NOMO-1 (cell line): Measurements from ENCODE around the gene EEF1E1.

Experiments used
- DNase-seq, 2 experiments: peaks; one replicate each; lab custom pipeline; 2025; ENCODE audit not compliant: unreplicated experiment in 2 of 2; lab: John Stamatoyannopoulos, UW

Gene EEF1E1

GRCh38 chr6:8088886-8089285, 13.5 kb downstream of the EEF1E1 start:
- DNase-seq = no peak

- no peak for DNase-seq
Observed at GRCh38 chr6:8087870-8088754, 14.2 kb downstream of the EEF1E1 start.

GRCh38 chr6:8086755-8087306, 15.5 kb downstream of the EEF1E1 start:
- no peak for DNase-seq

DNA sequence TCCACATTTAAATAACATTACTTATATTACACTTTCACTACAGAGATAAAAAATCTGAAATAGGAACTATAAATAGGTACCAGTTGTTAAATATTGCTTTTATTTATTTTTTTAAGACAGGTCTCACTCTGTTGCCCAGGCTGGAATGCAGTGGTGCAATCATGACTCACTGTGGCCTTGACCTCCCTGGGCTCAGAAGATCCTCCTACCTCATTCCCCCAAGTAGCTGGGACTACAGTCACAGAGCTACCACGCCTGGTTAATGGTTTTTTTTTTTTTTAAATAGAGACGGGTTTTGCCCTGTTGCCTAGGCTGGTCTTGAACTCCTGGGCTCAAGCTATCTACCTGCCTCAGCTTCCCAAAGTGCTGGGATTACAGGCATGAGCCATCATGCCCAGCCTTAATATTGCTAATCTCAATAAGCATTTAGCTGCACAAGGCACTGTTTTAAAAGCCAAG, 17.3 kb downstream of the EEF1E1 start:
- peak; percentile 59 to 74 for DNase-seq

DNA sequence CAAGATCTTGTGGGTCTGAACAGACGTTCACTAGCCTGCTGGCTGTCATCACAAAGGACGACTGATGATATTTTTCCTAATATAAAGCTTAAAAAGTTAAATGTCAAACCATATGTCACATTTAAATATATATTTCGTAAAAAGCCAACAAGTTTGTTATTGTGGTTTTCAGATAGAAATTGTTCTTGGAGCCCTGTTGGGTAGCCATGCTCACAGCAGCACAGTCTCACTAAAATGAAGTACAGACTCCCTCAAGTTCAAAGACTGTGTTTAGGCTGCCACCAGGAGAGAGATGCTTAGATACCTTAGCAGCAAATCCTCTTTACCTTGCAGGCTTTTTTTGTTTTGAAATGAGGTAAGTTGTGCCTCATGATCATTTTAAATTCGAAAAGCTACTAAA, 17.8 kb downstream of the EEF1E1 start:
- DNase-seq = no peak

GRCh38 chr6:8082954-8083858, 19.1 kb downstream of the EEF1E1 start:
- DNase-seq = peak in 1 of 2 experiments; percentile 17

DNA sequence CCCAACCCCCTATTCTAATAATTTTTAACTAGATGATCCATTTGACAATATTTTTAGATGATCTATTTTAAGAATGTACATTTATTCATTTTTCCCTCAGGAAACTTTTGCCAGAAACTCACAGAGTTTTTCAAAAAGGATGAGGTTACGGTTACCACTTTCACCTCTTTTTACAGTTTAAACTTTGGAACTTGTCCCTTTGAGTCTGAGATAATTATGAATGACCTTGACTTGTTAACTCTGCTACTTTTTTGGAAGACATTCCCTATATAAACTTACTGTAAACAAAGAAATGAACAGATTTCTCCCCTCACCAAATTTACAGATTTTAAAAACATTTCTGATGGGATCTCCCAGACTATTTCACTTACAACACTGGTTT, 19.8 kb downstream of the EEF1E1 start:
- no peak for DNase-seq

DNA sequence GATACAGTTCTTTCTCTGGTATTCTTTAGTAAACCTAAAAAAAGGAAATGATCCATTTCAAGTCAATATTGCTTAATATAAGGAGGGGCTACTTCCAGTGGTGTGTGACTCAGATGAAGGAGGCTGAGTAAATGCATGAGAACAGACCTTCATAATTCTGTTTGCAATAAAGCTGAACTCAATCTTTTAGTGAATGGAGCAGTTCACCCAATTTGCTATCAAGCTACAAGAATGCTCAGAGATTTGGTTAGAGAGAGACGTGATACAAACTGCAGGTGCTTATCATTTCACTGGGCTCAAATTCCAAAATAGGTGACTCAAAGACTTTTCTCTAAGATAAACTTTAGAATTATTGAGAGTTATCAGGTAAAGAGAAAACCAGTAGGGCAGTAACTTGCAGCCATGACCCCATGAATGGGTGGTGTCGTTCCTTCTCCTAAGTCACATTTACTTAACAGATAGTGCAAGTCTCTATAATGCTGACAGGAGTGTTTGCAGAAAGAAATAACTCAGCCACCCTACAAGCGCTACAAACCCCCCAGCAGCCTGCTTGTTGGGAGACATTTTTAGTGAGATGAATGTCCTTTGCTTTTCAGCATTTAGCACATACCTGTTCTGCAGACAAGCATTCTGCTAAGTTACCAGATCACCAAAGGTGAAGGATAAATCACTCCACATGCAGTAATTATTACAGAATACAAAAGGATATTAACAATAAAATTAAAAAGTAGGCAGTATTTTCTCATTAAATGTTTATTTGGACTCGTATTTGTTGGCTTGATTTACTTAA, 21.8 kb downstream of the EEF1E1 start:
- DNase-seq = peak; percentile 64 to 93

GRCh38 chr6:8079126-8079525, 23.2 kb downstream of the EEF1E1 start:
- no peak for DNase-seq

DNA sequence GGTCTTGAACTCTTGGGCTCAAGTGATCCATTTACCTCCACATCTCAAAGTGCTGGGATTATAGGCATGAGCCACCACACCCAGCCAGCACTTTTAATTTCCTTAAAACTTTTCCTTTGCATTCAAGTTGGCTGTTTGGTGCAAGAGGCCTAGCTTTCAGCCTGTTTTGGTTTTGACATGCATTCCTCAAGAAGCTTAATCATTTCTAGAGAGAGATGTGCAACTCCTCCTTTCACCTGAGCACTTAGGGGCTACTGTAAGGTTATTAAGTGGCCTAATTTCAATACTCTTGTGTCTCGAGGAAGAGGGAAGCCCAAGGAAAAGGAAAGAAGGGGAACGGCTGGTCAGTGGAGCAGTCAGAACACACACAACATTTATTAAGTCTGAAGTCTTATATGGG, 24.4 kb downstream of the EEF1E1 start:
- DNase-seq = no peak

- DNase-seq = peak in 1 of 2 experiments; percentile 44
Observed at GRCh38 chr6:8075704-8076103, 26.6 kb downstream of the EEF1E1 start.

- peak; percentile 58 to 80 for DNase-seq
Observed at GRCh38 chr6:8075185-8075584, 27.2 kb downstream of the EEF1E1 start.

- no peak for DNase-seq
Observed at GRCh38 chr6:8074213-8074612, 28.1 kb downstream of the EEF1E1 start.

DNA sequence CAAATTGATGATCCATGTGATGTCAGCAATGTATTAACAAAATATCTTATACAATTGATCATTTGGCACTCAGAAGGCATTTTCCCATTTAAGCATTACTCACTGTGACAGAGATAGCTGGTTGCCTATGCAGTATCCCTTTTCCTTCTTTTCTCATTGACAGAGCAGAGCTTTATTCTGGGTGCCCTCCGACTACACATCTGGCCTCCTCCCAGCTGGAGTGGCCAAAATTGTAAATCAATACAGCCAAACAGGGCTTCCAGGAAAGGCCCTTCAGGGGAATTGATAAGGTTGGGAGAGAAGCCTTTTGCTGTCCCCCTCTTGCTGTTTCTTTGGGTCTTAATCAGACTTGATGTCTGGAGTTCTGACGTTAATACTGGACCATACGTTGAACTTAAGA, 28.6 kb downstream of the EEF1E1 start:
- no peak for DNase-seq

DNA sequence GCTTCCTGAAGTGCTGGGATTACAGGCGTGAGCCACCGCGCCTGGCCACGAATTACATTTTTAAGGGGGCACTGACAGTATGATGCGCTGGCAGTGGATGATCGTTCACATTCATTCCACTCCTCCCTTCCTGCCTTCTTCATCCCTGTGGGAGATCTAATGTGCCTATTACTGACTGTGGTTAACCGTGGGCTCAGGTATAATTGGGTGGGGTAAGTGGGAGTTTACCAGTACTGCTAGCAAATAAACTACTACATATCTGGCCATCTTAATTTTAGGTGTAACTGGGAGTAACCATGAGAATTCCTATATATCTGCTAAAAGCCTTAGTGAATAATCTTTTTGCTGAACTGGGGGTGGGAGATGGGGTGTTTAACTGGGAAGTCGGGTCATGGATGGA, 31.6 kb downstream of the EEF1E1 start:
- DNase-seq = no peak

- DNase-seq = no peak
Observed at GRCh38 chr6:8069631-8070284, 32.6 kb downstream of the EEF1E1 start.

- DNase-seq = no peak
Observed at GRCh38 chr6:8069151-8069550, 33.2 kb downstream of the EEF1E1 start.

- no peak for DNase-seq
Observed at GRCh38 chr6:8066108-8066507, 36.2 kb downstream of the EEF1E1 start.

- DNase-seq = no peak
Observed at GRCh38 chr6:8065519-8065911, 36.8 kb downstream of the EEF1E1 start.
